Breast epithelium (tissue), 4 donors: Measurements from ENCODE around the gene APC2. TPM values are rescaled to one million over a fixed set of nuclear protein-coding genes. Genes with fewer than 3 reads are reported as not detected.

Experiments
- DNase-seq, 2 donors: peaks; one replicate each; pipeline ENCODE4 v3.0.0-alpha.2; 2019; ENCODE audit warnings: low spot score in 2 of 2
- H3K27ac ChIP-seq, 2 donors: fragments of 200-600 bp; sonication (generic) in 1 of 2; one replicate each; pipeline ENCODE4 v1.5.1; 2016 to 2019; ENCODE audit warnings: mild to moderate bottlenecking in 1 of 2
- H3K27me3 ChIP-seq, 2 donors: fragments of 200-600 bp; sonication (generic) in 1 of 2; one replicate each; pipeline versions ENCODE4 v1.5.1 to v1.6.0; 2017 to 2019; ENCODE audit warnings: control low read depth in 1 of 2, mild to moderate bottlenecking in 1 of 2
- H3K36me3 ChIP-seq: fragments of 200-600 bp; one replicate; pipeline ENCODE4 v1.5.1; 2019
- H3K4me1 ChIP-seq, 2 donors: fragments of 200-600 bp; sonication (generic); one replicate each; pipeline ENCODE4 v1.5.1; 2016 to 2019; ENCODE audit warnings: control low read depth in 1 of 2
- H3K4me3 ChIP-seq, 3 donors: fragments of 200-600 bp; sonication (generic); 1 replicate in 2 of 3; 2 replicates in 1 of 3; pipeline ENCODE4 v1.5.1; 2016 to 2019; ENCODE audit warnings: mild to moderate bottlenecking in 3 of 3, moderate library complexity in 2 of 3
- H3K9me3 ChIP-seq, 2 donors: fragments of 200-600 bp; sonication (generic) in 1 of 2; one replicate each; pipeline ENCODE4 v1.5.1; 2016 to 2019; ENCODE audit warnings: control low read depth in 1 of 2
- CTCF ChIP-seq, 3 donors: fragments of 450-650 bp; IDR thresholded peaks; one replicate each; pipeline ENCODE4 v1.5.1; 2016 to 2017; ENCODE audit warnings: antibody characterized with exemption in 3 of 3, mild to moderate bottlenecking in 3 of 3, moderate library complexity in 3 of 3
- POLR2A ChIP-seq: fragments of 450-650 bp; IDR thresholded peaks from one replicate; pipeline ENCODE4 v1.6.1; 2016; ENCODE audit warnings: antibody characterized with exemption, mild to moderate bottlenecking, moderate library complexity
- POLR2AphosphoS5 ChIP-seq, 3 donors: sonication (generic); formaldehyde crosslinking; IDR thresholded peaks; one replicate each; pipeline ENCODE4 v1.6.1; 2017; ENCODE audit warnings: antibody characterized with exemption in 3 of 3
- intact Hi-C: fragments of 100-400 bp; cut with DNase I; formaldehyde crosslinking; loops from one replicate; pipeline ENCODE4 v1.15.1; 2023; ENCODE audit warnings: low total_unique reads
- total RNA-seq, 3 donors: library from RNA; depleted of rRNA; stranded (reverse); fragments of >200 nt; gene quantifications; one replicate each; pipeline ENCODE4 v1.1.0, GENCODE V29; 2016

APC2 gene
- total RNA-seq, 3 donors from 2014 or later, result under 0.01 to 0.29 (median 0.16) TPM

GRCh38 chr19:1465191-1466016 lies 15.5 kb downstream of the APC2 start:
- Histone ChIP-seq H3K36me3 (no peaks in the 10 kb centered on the region), H3K4me3 (peak overlapping the region in 2 of 3 donors; percentile 31 to 54), H3K27me3 (peaks cover 18 to 42% of the 10 kb centered on the region in 2 donors), H3K9me3 (no peaks in the 10 kb centered on the region), H3K27ac (no peak overlapping the region), H3K4me1 (peaks cover 27 to 29% of the 10 kb centered on the region in 2 donors)
- no peak for DNase-seq
- intact Hi-C loops, result no loop called here
- no peak for TF ChIP-seq POLR2A
- peak in 2 of 3 donors; percentile 40 to 54 for TF ChIP-seq CTCF (IDR thresholded peaks at IDR 0.05)
- TF ChIP-seq POLR2AphosphoS5 (IDR thresholded peaks at IDR 0.05), result no peak

GRCh38 chr19:1466018-1466460 lies 16.1 kb downstream of the APC2 start:
- TF ChIP-seq POLR2A (no peak), POLR2AphosphoS5 (IDR thresholded peaks at IDR 0.05) (no peak)
- Histone ChIP-seq H3K4me1 (peaks cover 32 to 34% of the 10 kb centered on the region in 2 donors), H3K4me3 (peak overlapping the region in 2 of 3 donors; percentile 31 to 54), H3K27me3 (peaks cover 24 to 48% of the 10 kb centered on the region in 2 donors), H3K27ac (no peak overlapping the region), H3K9me3 (no peaks in the 10 kb centered on the region), H3K36me3 (no peaks in the 10 kb centered on the region)
- no peak for DNase-seq
- intact Hi-C loops, result no loop called here

GRCh38 chr19:1466461-1467214 lies 16.7 kb downstream of the APC2 start:
- Histone ChIP-seq H3K4me3 (peak overlapping the region in 1 of 3 donors; percentile 69), H3K4me1 (peaks cover 34 to 38% of the 10 kb centered on the region in 2 donors), H3K36me3 (no peaks in the 10 kb centered on the region), H3K27me3 (peaks cover 28 to 54% of the 10 kb centered on the region in 2 donors), H3K9me3 (no peaks in the 10 kb centered on the region), H3K27ac (no peak overlapping the region)
- intact Hi-C loops, result no loop called here
- DNase-seq, result no peak
- TF ChIP-seq POLR2A, result no peak
- TF ChIP-seq CTCF (IDR thresholded peaks at IDR 0.05), result no peak
- no peak for TF ChIP-seq POLR2AphosphoS5 (IDR thresholded peaks at IDR 0.05)

GRCh38 chr19:1467215-1467489 lies 17.2 kb downstream of the APC2 start:
- no peaks in the 10 kb centered on the region for H3K36me3 ChIP-seq
- no peak for DNase-seq
- H3K4me3 ChIP-seq, result peak overlapping the region in 1 of 3 donors; percentile 69
- H3K4me1 ChIP-seq, result peaks cover 34 to 38% of the 10 kb centered on the region in 2 donors
- H3K27me3 ChIP-seq, result peaks cover 28 to 59% of the 10 kb centered on the region in 2 donors
- no peaks in the 10 kb centered on the region for H3K9me3 ChIP-seq
- intact Hi-C loops, result no loop called here
- H3K27ac ChIP-seq, result no peak overlapping the region
- TF ChIP-seq POLR2A, result no peak
- no peak for TF ChIP-seq POLR2AphosphoS5 (IDR thresholded peaks at IDR 0.05)
- no peak for TF ChIP-seq CTCF (IDR thresholded peaks at IDR 0.05)

- peaks cover 34 to 38% of the 10 kb centered on the region in 2 donors for H3K4me1 ChIP-seq
- no peaks in the 10 kb centered on the region for H3K36me3 ChIP-seq
- peak overlapping the region in 2 of 3 donors; percentile 49 to 69 for H3K4me3 ChIP-seq
- no peak for TF ChIP-seq POLR2A
- TF ChIP-seq CTCF (IDR thresholded peaks at IDR 0.05), result no peak
- DNase-seq, result no peak
- H3K9me3 ChIP-seq, result no peaks in the 10 kb centered on the region
- H3K27ac ChIP-seq, result no peak overlapping the region
- intact Hi-C loops, result no loop called here
- peaks cover 28 to 64% of the 10 kb centered on the region in 2 donors for H3K27me3 ChIP-seq
These were observed 17.8 kb downstream of the APC2 start for GRCh38 chr19:1467490-1468273.
